Measurements from ENCODE around the gene DNPH1. TPM values are rescaled to one million over a fixed set of nuclear protein-coding genes. Genes with fewer than 3 reads are reported as not detected.

Gene DNPH1
- total RNA-seq, 4 donors from 2014 or later: 57.7 to 101 (median 81.5) TPM

DNA sequence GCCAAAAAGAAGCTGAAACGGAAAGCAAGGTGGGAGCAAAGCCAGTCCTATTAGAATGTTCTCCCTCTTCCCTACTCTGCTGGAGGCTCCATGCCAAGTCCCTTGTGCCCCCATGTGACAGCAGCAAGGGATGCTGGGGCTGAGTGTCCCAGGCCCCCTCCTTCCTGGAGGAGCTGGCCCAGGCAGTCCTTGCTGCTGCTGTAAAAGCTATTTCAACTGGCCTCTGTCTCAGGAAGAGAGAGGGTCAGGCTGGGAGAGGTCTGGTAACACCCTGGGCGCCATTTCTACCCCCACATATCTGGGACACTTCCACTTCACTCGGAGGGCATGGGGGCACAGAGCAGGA lies 39.0 kb upstream of the DNPH1 start:
- intact Hi-C loops (cut with DNase I): loop anchor here (10.0 kb wide), 1 partner anchor 236 kb away; no protein-coding TSS in a partner anchor
- TF ChIP-seq, protein P1, sequence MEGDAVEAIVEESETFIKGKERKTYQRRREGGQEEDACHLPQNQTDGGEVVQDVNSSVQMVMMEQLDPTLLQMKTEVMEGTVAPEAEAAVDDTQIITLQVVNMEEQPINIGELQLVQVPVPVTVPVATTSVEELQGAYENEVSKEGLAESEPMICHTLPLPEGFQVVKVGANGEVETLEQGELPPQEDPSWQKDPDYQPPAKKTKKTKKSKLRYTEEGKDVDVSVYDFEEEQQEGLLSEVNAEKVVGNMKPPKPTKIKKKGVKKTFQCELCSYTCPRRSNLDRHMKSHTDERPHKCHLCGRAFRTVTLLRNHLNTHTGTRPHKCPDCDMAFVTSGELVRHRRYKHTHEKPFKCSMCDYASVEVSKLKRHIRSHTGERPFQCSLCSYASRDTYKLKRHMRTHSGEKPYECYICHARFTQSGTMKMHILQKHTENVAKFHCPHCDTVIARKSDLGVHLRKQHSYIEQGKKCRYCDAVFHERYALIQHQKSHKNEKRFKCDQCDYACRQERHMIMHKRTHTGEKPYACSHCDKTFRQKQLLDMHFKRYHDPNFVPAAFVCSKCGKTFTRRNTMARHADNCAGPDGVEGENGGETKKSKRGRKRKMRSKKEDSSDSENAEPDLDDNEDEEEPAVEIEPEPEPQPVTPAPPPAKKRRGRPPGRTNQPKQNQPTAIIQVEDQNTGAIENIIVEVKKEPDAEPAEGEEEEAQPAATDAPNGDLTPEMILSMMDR (IDR thresholded peaks at IDR 0.05): no peak
- no peak for TF ChIP-seq POLR2A (IDR thresholded peaks at IDR 0.05)
- Histone ChIP-seq H3K4me1 (peaks cover 0 to 25% (median 14%) of the 10 kb centered on the region in 3 donors), H3K27ac (peak overlapping the region in 3 of 4 donors; percentile 48 to 81 (median 63)), H3K36me3 (no peaks in the 10 kb centered on the region), H3K27me3 (peaks cover 0 to 38% (median 0%) of the 10 kb centered on the region in 4 donors), H3K4me3 (no peak overlapping the region), H3K9me3 (no peaks in the 10 kb centered on the region)
- WGBS, 2 donors: 59 to 71% methylated on average over 1 to 3 of the region's 3 CpGs
- no peak for DNase-seq

DNA sequence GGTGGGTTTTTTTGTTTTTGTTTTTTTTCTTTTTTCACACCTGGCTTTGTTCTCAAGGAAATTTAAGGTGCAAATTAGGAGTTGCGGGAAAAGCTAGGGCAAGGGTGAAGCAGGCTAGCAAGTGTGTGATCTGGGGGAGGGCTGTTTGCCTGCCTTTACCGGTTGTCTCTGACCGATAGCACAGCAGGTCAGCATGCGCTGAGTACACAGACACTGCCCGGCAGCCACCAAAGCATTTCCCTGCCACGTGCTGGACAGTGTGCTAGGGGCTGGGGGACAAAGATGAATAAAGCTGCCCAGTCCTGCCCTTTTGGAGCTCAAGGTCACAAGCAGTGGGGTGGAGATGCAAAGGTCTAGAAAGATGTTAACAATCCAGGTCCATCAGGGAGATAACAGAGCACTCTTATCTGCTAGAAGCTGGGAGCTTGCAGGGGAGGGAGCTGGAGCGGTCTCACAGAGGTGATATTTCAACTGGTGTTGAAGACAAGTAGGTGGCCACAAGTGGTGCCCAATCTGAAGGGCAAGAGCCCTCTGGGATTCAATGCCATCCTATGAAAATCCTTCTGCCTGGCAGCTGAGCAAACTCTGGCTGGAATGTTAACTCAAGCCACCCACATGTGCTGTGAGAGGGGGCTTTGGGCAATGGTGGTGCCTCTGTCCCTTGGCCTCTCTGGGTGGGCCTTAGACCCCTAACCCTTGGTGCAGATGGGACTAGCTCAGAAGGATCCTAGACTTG lies 38.5 kb upstream of the DNPH1 start:
- Histone ChIP-seq H3K4me1 (peaks cover 0 to 25% (median 14%) of the 10 kb centered on the region in 3 donors), H3K27me3 (peaks cover 0 to 33% (median 0%) of the 10 kb centered on the region in 4 donors), H3K4me3 (no peak overlapping the region), H3K36me3 (no peaks in the 10 kb centered on the region), H3K27ac (peak overlapping the region in 3 of 4 donors; percentile 48 to 81 (median 63)), H3K9me3 (no peaks in the 10 kb centered on the region)
- no peak for DNase-seq
- WGBS, 2 donors: 73 to 79% methylated on average over 7 of the region's 7 CpGs
- intact Hi-C loops (cut with DNase I): loop anchor here (10.0 kb wide), 1 partner anchor 237 kb away; no protein-coding TSS in a partner anchor
- TF ChIP-seq, protein P1 (IDR thresholded peaks at IDR 0.05): no peak
- TF ChIP-seq POLR2A (IDR thresholded peaks at IDR 0.05): no peak

DNA sequence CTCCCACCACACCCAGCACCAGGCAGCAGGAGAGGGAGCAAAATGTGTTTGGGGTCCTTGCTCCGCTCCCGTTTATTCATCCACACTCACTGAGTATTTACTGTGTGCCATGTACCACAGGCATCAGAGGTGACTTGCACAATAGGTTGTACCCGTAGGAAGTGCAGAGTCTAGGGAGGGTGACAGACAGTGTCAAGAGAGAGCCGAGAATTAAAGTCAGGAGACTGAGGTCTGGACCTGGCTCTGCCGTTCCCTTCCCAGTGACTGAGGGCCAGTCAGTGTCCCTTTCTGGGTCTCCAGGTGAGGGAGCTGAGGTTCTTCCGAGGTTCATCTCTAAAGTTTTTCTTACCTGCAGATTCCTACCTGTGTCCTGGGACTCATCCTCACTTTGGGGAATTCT lies 36.3 kb upstream of the DNPH1 start:
- WGBS, 2 donors: 87 to 90% methylated on average over 3 to 6 of the region's 6 CpGs
- peaks cover 0 to 29% (median 14%) of the 10 kb centered on the region in 3 donors for H3K4me1 ChIP-seq
- no peak for TF ChIP-seq POLR2A (IDR thresholded peaks at IDR 0.05)
- TF ChIP-seq, protein P1 (IDR thresholded peaks at IDR 0.05): no peak
- no peak for DNase-seq
- H3K27ac ChIP-seq: no peak overlapping the region
- peaks cover 0 to 24% (median 0%) of the 10 kb centered on the region in 4 donors for H3K27me3 ChIP-seq
- no peaks in the 10 kb centered on the region for H3K36me3 ChIP-seq
- intact Hi-C loops (cut with DNase I): loop anchor here (10.0 kb wide), 1 partner anchor 239 kb away; no protein-coding TSS in a partner anchor
- no peaks in the 10 kb centered on the region for H3K9me3 ChIP-seq
- H3K4me3 ChIP-seq: no peak overlapping the region

DNA sequence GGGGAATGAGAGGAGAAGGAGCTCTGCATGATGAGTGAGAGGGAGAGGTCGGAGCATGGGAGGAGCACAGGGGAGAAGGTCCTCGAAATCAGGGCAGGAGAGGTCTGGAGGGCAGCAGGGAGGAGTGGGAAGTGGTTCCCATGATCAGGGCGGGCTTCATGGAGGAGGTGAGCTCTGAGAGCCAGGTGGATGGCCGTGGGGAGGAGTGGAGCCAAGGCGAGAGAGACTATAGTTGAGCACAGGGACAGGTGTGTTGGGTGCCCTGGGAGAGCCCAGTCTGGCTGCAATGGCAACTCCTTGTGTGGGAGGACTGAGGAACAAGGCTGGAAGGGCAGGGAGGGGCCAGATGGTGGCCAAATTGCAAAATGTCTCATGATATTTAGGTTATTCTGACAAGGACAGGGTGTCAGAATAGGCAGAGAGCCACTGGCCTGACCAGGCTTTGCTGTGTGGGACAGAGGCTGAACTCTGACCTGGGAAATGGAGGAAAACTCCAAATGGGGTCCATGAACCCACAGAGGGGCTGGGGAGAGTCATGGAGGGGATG lies 35.4 kb upstream of the DNPH1 start:
- H3K36me3 ChIP-seq: no peaks in the 10 kb centered on the region
- 78 to 83% methylated on average over 5 of the region's 5 CpGs for WGBS, 2 donors
- intact Hi-C loops (cut with DNase I): loop anchor here (10.0 kb wide), 1 partner anchor 240 kb away; no protein-coding TSS in a partner anchor
- no peak overlapping the region for H3K27ac ChIP-seq
- no peak for DNase-seq
- peaks cover 0 to 23% (median 12%) of the 10 kb centered on the region in 3 donors for H3K4me1 ChIP-seq
- no peak overlapping the region for H3K4me3 ChIP-seq
- no peaks in the 10 kb centered on the region for H3K9me3 ChIP-seq
- H3K27me3 ChIP-seq: peaks cover 0 to 17% (median 0%) of the 10 kb centered on the region in 4 donors
- TF ChIP-seq, protein P1 (IDR thresholded peaks at IDR 0.05): no peak
- TF ChIP-seq POLR2A (IDR thresholded peaks at IDR 0.05): no peak

Data from esophagus squamous epithelium (tissue), 5 donors.